HT-29 (cell line): Measurements from ENCODE around the gene RSRP1. TPM values are rescaled to one million over a fixed set of nuclear protein-coding genes. Genes with fewer than 3 reads are reported as not detected.

ENCODE experiments used
- DNase-seq: peaks from one replicate; pipeline ENCODE4 v3.0.0-alpha.2; 2015; ENCODE audit warnings: low spot score
- total RNA-seq: library from RNA; depleted of rRNA; stranded (reverse); fragments of >200 nt; shearing (Covaris generic); gene quantifications from 2 replicates; pipeline ENCODE4 v1.2.3, GENCODE V29; 2014; rRNA removed

RSRP1 gene
- total RNA-seq, 1 experiment from 2014 or later = 105 TPM

GRCh38 chr1:25193229-25193628 is 54.0 kb downstream of the RSRP1 start:
- no peak for DNase-seq

Other genes with a start within 250 kb of the RSRP1 start
- gene SYF2, start 15.0 kb downstream of the RSRP1 start, total RNA-seq = 18.5 and 19.0 TPM in 2 replicates
- 0.66 TPM in 1 of 2 replicates, not detected in the other for gene RHD, start 25.1 kb upstream of the RSRP1 start, total RNA-seq
- 58.2 and 75.3 TPM in 2 replicates for gene TMEM50A, start 90.9 kb upstream of the RSRP1 start, total RNA-seq
- gene RHCE, start 173.4 kb upstream of the RSRP1 start, total RNA-seq = not detected in 2 replicates
- gene MACO1, start 183.4 kb upstream of the RSRP1 start, total RNA-seq = 6.3 TPM in 2 replicates